Renal pelvis (tissue), 4 donors: ENCODE results near the gene STARD3. TPM values are rescaled to one million over a fixed set of nuclear protein-coding genes. Genes with fewer than 3 reads are reported as not detected.

Source experiments
- DNase-seq: peaks from one replicate; pipeline ENCODE4 v3.0.0-alpha.2; 2013
- polyA plus RNA-seq, 3 donors: library from polyadenylated mRNA; unstranded; fragments of 120-200 nt; gene quantifications; one replicate each; pipeline ENCODE4 v1.2.1, GENCODE V29; 2013; ENCODE audit not compliant: insufficient read length in 3 of 3

Gene STARD3
- polyA plus RNA-seq, 3 donors, result 49.1 to 54.7 (median 54.3) TPM

GRCh38 chr17:39653662-39654331 lies 16.9 kb downstream of the STARD3 start:
- peak; percentile 42 for DNase-seq

GRCh38 chr17:39655105-39655504 lies 18.2 kb downstream of the STARD3 start:
- DNase-seq, result no peak

- DNase-seq, result no peak
These were observed 21.4 kb downstream of the STARD3 start for GRCh38 chr17:39658346-39658745.

GRCh38 chr17:39658760-39659159 lies 21.8 kb downstream of the STARD3 start:
- DNase-seq, result no peak

- no peak for DNase-seq
These were observed 22.5 kb downstream of the STARD3 start for GRCh38 chr17:39659279-39660010.

GRCh38 chr17:39660011-39660360 lies 23.0 kb downstream of the STARD3 start:
- DNase-seq, result no peak

- no peak for DNase-seq
These were observed 23.7 kb downstream of the STARD3 start for GRCh38 chr17:39660397-39661385.

GRCh38 chr17:39661744-39662541 lies 25.0 kb downstream of the STARD3 start:
- DNase-seq, result no peak

- DNase-seq, result no peak
These were observed 25.8 kb downstream of the STARD3 start for GRCh38 chr17:39662551-39663339.

- no peak for DNase-seq
These were observed 26.4 kb downstream of the STARD3 start for GRCh38 chr17:39663340-39663687.

- DNase-seq, result no peak
These were observed 27.0 kb downstream of the STARD3 start for GRCh38 chr17:39663688-39664580.

GRCh38 chr17:39664581-39665561 lies 27.9 kb downstream of the STARD3 start, which contains the start of gene TCAP:
Gene TCAP (plus strand): TSS chr17:39665349. CDS start chr17:39665360, 11 bp downstream.
- no peak for DNase-seq

GRCh38 chr17:39665642-39666224 lies 28.8 kb downstream of the STARD3 start:
- DNase-seq, result no peak

GRCh38 chr17:39666231-39666600 lies 29.3 kb downstream of the STARD3 start:
- DNase-seq, result no peak

- no peak for DNase-seq
These were observed 29.8 kb downstream of the STARD3 start for GRCh38 chr17:39666601-39667261.

- no peak for DNase-seq
These were observed 30.5 kb downstream of the STARD3 start for GRCh38 chr17:39667262-39667944.
